ENCODE results near the gene ANTXRL.
"Not testable (repeated sequence)": the region's sequence is repeated elsewhere in the genome, so short reads cannot be mapped to it uniquely, and the experiment has no call there.

The ANTXRL gene

DNA sequence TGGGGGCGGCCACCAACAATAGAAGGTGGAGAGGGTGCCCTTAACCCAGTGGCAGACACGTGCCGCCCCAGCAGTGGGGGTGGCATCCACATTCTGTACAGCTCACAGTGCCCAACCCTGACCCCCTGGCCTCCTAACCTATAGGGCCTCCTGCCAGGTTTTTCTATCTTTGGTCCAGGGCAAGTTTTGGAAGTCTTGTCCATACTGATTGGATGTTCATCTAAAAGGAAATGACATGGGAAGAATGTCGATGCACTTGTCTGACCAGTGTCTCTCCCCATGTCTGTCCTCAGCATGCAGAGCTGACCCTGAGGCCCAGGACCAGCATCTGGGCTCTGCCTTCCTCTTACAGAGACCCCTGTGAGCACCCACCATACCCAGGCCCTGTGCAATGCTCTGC is 32.3 kb upstream of the ANTXRL start:
- DNase-seq = peak in 1 of 2 experiments; percentile 9

DNA sequence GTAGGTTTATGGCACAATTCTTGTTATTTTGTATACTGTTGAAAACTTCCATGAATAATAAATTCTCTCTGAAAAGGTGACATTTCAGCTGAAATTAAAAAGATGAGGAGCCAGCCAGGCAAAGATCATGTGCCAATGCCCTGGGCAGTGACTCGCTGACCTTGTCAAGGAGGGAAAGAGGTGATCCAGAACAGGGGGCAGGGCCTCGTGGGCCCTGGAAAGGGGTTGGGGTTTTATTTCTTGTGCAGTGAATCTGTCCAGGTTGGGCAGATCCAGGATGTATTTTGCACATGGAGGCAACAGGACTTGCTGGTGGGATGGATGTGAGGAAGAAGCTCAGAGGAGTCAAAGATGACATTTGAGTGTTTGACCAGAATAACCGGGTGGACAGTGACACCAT is 31.6 kb upstream of the ANTXRL start:
- peak in 1 of 2 experiments; percentile 15 for DNase-seq

DNA sequence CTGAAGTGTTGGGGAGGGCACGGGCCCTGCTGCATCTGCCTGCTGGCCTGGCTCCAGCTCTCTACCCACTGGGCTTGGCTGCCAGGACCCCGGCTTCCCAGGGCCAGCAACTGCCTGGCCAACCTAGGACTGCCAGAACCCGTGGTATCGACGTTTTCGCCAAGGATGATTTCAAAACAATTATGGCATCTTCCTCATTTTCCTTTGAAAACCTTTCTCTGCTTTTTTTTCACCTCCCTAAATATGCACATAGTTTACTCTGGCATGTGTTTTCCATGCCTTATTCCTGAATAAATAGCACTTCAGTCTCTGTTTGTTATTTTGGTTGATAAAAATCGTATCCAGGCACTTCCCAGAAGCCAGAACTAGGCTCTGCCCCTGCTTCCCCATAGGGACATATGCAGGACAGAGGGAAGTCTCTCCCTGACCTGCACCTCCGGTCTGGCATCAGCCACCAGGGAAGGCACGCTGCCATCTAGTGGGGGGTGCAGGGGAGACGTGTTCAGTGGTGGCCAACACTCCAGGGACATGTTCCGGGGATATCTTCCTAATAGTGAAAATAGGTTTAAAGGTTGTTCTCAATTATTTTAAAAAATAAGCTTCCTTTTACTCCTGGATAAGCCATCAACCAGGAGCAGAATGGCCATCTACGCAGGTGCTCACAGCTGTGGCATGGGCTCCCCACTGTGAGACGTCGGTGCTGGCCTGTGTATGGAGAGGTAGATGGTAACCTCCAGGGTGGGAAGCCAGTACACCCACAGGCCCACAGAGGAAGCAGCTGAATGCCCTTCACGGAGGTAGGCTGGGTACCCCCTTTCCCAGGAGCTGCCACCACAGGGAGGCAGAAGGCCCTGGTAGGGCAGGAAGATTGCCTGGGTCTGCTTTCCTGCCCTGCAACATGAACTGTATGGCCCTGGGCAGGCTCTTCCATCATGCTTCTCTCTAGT is 30.7 kb upstream of the ANTXRL start:
- peak; percentile 70 to 71 for DNase-seq

GRCh38 chr10:46257099-46257498 is 29.7 kb upstream of the ANTXRL start:
- DNase-seq = no peak

GRCh38 chr10:46262906-46263560 is 23.8 kb upstream of the ANTXRL start:
- not testable (repeated sequence) for DNase-seq

DNA sequence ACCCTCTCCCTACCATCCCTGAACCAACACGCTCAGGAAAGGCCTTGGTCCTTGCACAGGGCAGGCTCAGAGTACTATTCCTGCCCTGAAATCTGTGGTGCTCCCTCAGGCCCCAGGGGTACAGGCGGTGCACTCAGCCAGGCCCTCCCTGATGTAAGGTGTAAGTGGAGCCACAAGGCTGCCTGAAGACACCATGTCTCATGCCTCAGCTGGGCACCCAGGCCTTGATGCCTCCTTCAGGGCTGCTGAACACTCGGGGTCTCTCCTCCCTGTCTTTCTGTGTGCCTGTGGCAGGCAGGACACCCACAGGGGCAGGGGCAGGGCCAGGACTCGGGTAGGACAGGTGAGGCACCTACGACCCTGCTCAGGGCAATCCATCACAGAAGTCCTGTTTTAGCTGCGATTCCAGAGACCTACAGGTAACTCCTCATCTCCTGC is 22.9 kb upstream of the ANTXRL start:
- DNase-seq = no peak

- no peak for DNase-seq
These were observed 22.5 kb upstream of the ANTXRL start for GRCh38 chr10:46264336-46264735.

DNA sequence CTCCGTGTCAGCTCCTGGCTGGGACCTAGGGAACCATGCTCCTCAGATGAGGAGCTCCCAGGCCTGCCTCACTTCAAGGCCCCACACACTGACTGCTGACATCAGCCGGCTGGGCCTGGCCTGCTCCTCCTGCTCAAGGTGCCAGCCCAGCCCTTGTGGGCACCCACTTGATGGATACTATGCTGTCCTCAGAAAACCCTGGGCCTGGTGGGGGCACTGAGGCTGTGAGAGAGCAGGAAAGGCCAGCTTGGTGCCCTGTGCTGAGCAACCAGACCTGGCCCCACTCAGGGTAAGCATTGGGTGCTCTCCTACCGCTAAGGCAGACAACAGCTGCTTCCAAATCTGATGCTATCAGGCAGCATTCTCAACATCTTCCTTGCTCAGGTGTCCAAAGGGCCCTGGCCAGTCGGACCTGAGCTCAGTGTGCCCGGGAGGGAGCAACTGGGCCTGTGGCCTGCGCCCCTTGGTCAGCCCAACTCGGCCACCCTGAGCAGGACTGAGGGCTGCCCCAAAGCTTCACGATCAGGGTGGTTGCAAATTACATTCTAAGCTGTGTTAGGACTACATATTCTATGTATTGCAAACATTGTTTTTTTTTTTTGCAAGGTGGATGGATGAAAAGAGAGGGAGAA is 21.9 kb upstream of the ANTXRL start:
- DNase-seq = no peak

DNA sequence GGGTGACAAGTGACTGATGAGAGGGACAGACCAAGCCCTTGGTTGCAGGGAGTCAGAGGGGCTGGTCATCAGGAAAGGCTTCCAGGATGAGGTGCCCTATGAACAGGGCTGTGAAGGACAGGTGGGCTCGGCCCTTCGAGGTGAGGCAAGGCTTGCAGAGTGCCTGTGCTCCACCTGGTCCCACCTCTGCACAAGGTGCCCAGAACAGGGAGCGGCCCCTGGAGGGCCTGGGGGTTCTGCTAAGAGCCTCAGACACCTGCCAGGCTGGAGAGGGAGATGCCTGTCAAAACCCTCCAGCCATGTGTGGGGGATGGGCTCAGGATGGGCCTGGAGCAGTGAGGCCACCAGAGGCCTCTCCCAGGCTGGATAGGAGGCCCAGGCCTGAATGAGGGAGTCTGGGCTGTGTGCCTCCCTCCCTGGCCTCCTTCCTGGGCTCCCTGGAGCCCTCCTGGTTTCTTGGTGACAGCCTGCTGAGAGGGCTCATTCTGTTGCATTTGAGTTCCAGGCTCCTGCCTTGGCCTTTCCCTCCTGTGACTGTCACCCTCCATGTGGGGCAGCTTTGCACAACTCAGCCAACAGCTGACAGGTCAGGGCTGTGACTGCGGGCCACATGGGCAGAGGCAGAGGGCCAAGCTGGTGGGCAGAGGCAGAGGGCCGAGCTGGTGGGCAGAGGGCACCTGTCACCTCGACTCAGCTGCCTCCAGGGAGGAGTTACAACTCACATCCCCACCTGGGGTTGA is 21.1 kb upstream of the ANTXRL start:
- DNase-seq = not testable (repeated sequence)

- no peak for DNase-seq
These were observed 20.4 kb upstream of the ANTXRL start for GRCh38 chr10:46266306-46266985.

- DNase-seq = no peak
These were observed 19.4 kb upstream of the ANTXRL start for GRCh38 chr10:46267132-46267985.

- peak; percentile 68 to 76 for DNase-seq
These were observed 18.5 kb upstream of the ANTXRL start for GRCh38 chr10:46268076-46268881.

DNA sequence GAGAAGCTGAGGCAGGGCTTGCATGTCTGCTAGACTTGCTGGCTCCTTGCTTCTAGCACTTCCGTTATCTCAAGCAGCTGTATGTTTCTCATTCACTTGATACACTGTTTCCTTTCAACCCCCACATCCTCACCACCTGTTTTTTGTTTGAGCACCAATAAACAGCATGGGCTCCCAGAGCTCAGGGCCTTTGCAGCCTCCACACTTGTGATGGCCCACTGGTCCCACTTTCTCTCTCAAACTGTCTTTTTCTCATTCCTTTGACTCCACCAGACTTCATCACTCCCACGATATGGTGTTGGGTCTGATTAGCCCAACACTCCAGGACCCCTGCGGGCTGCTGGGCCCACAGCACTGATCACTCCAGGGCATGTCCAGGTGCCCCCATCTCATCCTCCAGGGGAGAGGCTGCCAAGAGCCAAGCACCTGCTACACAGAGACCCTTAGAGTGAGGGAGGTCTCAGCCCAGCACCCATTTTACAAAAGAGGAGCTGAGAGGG is 17.2 kb upstream of the ANTXRL start:
- DNase-seq = peak; percentile 50

DNA sequence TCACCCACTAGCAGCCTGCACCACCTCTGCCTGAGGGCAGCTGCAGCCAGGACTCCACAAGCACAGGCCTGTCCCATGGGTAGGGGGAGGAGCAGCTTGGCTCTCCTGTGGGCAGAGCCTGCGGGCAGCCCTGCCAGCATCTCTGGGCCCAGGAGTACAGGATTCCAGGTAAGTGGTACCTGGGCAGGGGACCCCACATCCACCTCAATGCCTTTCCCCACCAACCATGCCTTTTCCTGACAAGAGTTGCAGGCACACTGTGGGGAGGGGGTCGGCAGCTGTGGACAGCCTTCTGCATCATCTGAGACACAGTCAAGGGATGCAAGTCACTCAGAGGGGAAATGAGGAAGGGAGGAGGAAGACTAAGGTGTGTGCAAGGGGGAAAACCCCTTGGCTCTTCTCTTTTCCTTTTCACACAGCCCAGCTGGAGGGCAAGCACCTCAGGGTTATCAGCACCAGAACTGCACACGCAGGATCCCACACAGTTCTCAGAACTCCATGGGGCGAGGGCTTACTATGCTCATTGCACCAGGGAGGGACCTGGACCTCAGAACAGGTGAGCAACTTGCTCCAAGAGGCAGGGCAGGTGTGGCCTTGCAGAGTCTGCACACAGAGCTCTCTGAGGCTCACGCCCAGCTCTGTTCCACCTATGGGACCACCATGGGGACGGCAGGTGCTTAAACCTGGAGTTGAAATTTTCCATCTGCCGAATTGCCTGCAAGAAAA is 16.5 kb upstream of the ANTXRL start:
- DNase-seq = peak; percentile 23 to 28

- DNase-seq = peak in 1 of 2 experiments; percentile 14
These were observed 15.8 kb upstream of the ANTXRL start for GRCh38 chr10:46270963-46271530.

DNA sequence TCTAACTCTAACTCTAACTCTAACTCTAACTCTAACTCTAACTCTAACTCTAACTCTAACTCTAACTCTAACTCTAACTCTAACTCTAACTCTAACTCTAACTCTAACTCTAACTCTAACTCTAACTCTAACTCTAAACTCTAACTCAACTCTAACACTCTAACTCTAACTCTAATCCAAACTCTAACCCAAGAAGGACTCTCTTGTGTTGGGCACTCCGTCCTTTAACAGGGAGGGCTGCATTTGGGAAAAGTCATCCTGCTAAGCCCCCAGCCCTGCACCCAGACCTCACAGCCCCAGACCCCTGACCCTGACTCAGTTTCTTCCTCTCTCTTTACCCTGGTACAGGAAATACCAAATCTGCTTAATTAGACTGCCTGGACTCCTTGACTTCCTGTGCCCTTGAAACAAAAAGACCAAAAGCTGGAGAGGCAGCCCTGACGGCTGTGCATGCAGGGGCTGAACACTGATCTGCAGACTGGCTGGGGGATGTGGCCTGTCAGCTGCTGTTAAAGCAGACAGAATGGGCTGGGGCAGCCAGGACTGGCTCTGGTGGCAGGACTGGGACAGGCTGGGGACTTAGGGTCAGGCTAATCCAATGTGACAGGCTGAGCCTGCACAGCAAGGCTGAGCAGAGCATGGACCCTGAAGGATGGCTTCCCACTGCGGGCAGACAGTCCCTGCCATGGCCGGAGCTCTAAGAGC is 14.8 kb upstream of the ANTXRL start:
- peak; percentile 21 to 26 for DNase-seq

DNA sequence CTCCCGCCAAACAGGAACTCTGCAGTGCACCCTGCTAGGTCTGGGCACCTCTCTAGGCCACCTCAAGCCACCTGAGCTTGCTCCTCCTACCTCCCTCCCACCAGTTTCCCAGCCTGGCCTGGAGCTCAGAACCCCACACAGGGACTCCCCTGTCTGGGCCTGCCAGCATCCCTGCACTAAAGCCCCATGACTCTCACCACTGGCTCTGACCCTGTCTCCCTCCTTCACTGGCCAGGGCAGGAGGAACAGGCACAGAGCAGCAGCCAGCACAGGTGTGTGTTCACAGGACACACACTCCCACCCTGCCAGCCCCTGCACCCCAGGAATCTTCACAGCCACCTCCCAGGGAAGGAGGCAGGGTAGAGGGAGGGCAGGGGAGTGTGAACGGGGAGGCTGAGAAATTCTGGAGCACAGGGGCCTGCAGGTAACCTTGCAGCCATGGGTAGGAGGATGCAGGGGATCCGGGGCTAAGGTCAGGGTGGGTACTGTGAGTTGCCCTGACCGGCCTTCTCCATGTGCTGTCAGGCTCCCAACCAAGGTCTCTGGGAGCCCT is 13.9 kb upstream of the ANTXRL start:
- DNase-seq = peak in 1 of 2 experiments; percentile 18
